ENCODE data around the gene CD3E. TPM values are rescaled to one million over a fixed set of nuclear protein-coding genes. Genes with fewer than 3 reads are reported as not detected.

The CD3E gene
- polyA plus RNA-seq, 1 donor, result 9.1 TPM

Other genes starting within 250 kb of the CD3E start
- gene TMPRSS4, start 227.7 kb upstream of the CD3E start, polyA plus RNA-seq, result 62.6 TPM
- 0.46 TPM for gene SMIM35, start 217.8 kb upstream of the CD3E start, polyA plus RNA-seq
- 4.2 TPM for gene SCN4B, start 151.9 kb upstream of the CD3E start, polyA plus RNA-seq
- 1.3 TPM for gene SCN2B, start 128.1 kb upstream of the CD3E start, polyA plus RNA-seq
- gene JAML, start 79.7 kb upstream of the CD3E start, polyA plus RNA-seq, result 35.2 TPM
- 16.7 TPM for gene MPZL3, start 52.4 kb upstream of the CD3E start, polyA plus RNA-seq
- gene MPZL2, start 40.4 kb upstream of the CD3E start, polyA plus RNA-seq, result 32.8 TPM
- 7.4 TPM for gene CD3D, start 38.0 kb downstream of the CD3E start, polyA plus RNA-seq
- gene CD3G, start 39.6 kb downstream of the CD3E start, polyA plus RNA-seq, result 2.5 TPM
- 39.6 TPM for gene UBE4A, start 54.9 kb downstream of the CD3E start, polyA plus RNA-seq
- 285 TPM for gene ATP5MG, start 96.9 kb downstream of the CD3E start, polyA plus RNA-seq
- gene KMT2A, start 131.8 kb downstream of the CD3E start, polyA plus RNA-seq, result 34.8 TPM
- 1.9 TPM for gene TTC36, start 222.7 kb downstream of the CD3E start, polyA plus RNA-seq
- gene TMEM25, start 226.5 kb downstream of the CD3E start, polyA plus RNA-seq, result 57.8 TPM